HL-60 (cell line): Measurements from ENCODE around the gene PARP15.

Experiments used
- DNase-seq, 2 experiments: peaks; one replicate each; pipeline ENCODE4 v3.0.0-alpha.2; 2010 to 2020; ENCODE audit warnings: low read depth in 1 of 2, low spot score in 1 of 2
- H3K27ac ChIP-seq: fragments of 250-450 bp; sonication (Bioruptor Pico); replicated peaks from 2 replicates; pipeline ENCODE4 v1.5.1; 2020; ENCODE audit warnings: mild to moderate bottlenecking, moderate library complexity
- H3K27me3 ChIP-seq: fragments of 250-450 bp; sonication (Bioruptor Pico); 2 replicates; pipeline ENCODE4 v1.5.1; 2021; ENCODE audit warnings: mild to moderate bottlenecking, moderate library complexity; ENCODE audit not compliant: insufficient read depth, poor library complexity, severe bottlenecking
- H3K4me3 ChIP-seq: replicated peaks from 2 replicates; pipeline ENCODE4 v1.5.1; 2011; ENCODE audit warnings: mild to moderate bottlenecking, control low read depth, low read length; ENCODE audit not compliant: insufficient read depth
- CTCF ChIP-seq: IDR thresholded peaks from one replicate; pipeline ENCODE4 v1.5.1; 2011; ENCODE audit warnings: low read length, control low read depth, inconsistent platforms; ENCODE audit not compliant: insufficient read depth
- GABPA ChIP-seq: IDR thresholded peaks from 2 replicates; pipeline ENCODE4 v1.6.1; 2012; ENCODE audit warnings: low read depth
- POLR2AphosphoS5 ChIP-seq: IDR thresholded peaks from 2 replicates; pipeline ENCODE4 v1.6.1; 2012; ENCODE audit warnings: low read depth
- REST ChIP-seq: IDR thresholded peaks from 2 replicates; pipeline ENCODE4 v1.6.1; 2012; ENCODE audit warnings: low read depth; ENCODE audit not compliant: insufficient replicate concordance
- SPI1 ChIP-seq: IDR thresholded peaks from 2 replicates; pipeline ENCODE4 v1.6.1; 2012; ENCODE audit warnings: low read depth, mild to moderate bottlenecking, borderline replicate concordance

PARP15 gene

GRCh38 chr3:122580470-122580869 lies 3.0 kb downstream of the PARP15 start:
- Histone ChIP-seq H3K27ac (no peak overlapping the region), H3K4me3 (no peak overlapping the region), H3K27me3 (no peaks in the 10 kb centered on the region)
- no peak for DNase-seq
- TF ChIP-seq POLR2AphosphoS5, result no peak
- TF ChIP-seq REST, result no peak
- TF ChIP-seq SPI1, result no peak
- TF ChIP-seq CTCF, result no peak

- H3K27ac ChIP-seq, result no peak overlapping the region
- no peak for DNase-seq
- H3K4me3 ChIP-seq, result no peak overlapping the region
- no peaks in the 10 kb centered on the region for H3K27me3 ChIP-seq
- TF ChIP-seq SPI1 (no peak), POLR2AphosphoS5 (no peak), REST (no peak)
Observed at GRCh38 chr3:122581622-122582021, 4.2 kb downstream of the PARP15 start.

- Histone ChIP-seq H3K27ac (no peak overlapping the region), H3K4me3 (no peak overlapping the region), H3K27me3 (no peaks in the 10 kb centered on the region)
- TF ChIP-seq SPI1 (no peak), GABPA (no peak), CTCF (no peak), POLR2AphosphoS5 (no peak), REST (no peak)
- no peak for DNase-seq
Observed at GRCh38 chr3:122582390-122582789, 4.9 kb downstream of the PARP15 start.

GRCh38 chr3:122586098-122586497 lies 8.6 kb downstream of the PARP15 start:
- no peak for TF ChIP-seq SPI1
- DNase-seq, result no peak
- no peak overlapping the region for H3K27ac ChIP-seq
- no peaks in the 10 kb centered on the region for H3K27me3 ChIP-seq
- no peak overlapping the region for H3K4me3 ChIP-seq
